ENCODE measurements around the gene CAPS.

The CAPS gene

GRCh38 chr19:5932146-5932545 lies 18.1 kb downstream of the CAPS start:
- no peak for DNase-seq (ENCODE audit: low read depth)
- Histone ChIP-seq H3K9ac (ENCODE audit: low read length) (no peak overlapping the region), H3K27me3 (replicated peaks; ENCODE audit: control insufficient read depth, insufficient read depth, low read length) (no peaks in the 10 kb centered on the region), H3K4me1 (ENCODE audit: control insufficient read depth, insufficient read depth, low read length) (peaks cover 26% of the 10 kb centered on the region), H3K4me3 (ENCODE audit: low read length) (no peak overlapping the region), H3K36me3 (ENCODE audit: control insufficient read depth, insufficient read depth, low read length, severe bottlenecking) (peaks cover 58% of the 10 kb centered on the region), H3K9me3 (ENCODE audit: control insufficient read depth, low read length) (no peaks in the 10 kb centered on the region)

- Histone ChIP-seq H3K4me3 (ENCODE audit: low read length) (no peak overlapping the region), H3K36me3 (ENCODE audit: control insufficient read depth, insufficient read depth, low read length, severe bottlenecking) (peaks cover 57% of the 10 kb centered on the region), H3K4me1 (ENCODE audit: control insufficient read depth, insufficient read depth, low read length) (peaks cover 21% of the 10 kb centered on the region), H3K9ac (ENCODE audit: low read length) (no peak overlapping the region), H3K9me3 (ENCODE audit: control insufficient read depth, low read length) (no peaks in the 10 kb centered on the region), H3K27me3 (replicated peaks; ENCODE audit: control insufficient read depth, insufficient read depth, low read length) (no peaks in the 10 kb centered on the region)
- no peak for DNase-seq (ENCODE audit: low read depth)
Measured at GRCh38 chr19:5932609-5933262, 18.7 kb downstream of the CAPS start.

- Histone ChIP-seq H3K27me3 (replicated peaks; ENCODE audit: control insufficient read depth, insufficient read depth, low read length) (no peaks in the 10 kb centered on the region), H3K9me3 (ENCODE audit: control insufficient read depth, low read length) (no peaks in the 10 kb centered on the region), H3K9ac (ENCODE audit: low read length) (no peak overlapping the region), H3K36me3 (ENCODE audit: control insufficient read depth, insufficient read depth, low read length, severe bottlenecking) (peaks cover 53% of the 10 kb centered on the region), H3K4me1 (ENCODE audit: control insufficient read depth, insufficient read depth, low read length) (peaks cover 21% of the 10 kb centered on the region), H3K4me3 (ENCODE audit: low read length) (no peak overlapping the region)
- no peak for DNase-seq (ENCODE audit: low read depth)
Measured at GRCh38 chr19:5933391-5934068, 19.5 kb downstream of the CAPS start.

- H3K4me3 ChIP-seq (ENCODE audit: low read length) = no peak overlapping the region
- DNase-seq (ENCODE audit: low read depth) = no peak
- H3K27me3 ChIP-seq (replicated peaks; ENCODE audit: control insufficient read depth, insufficient read depth, low read length) = no peaks in the 10 kb centered on the region
- H3K9ac ChIP-seq (ENCODE audit: low read length) = no peak overlapping the region
- H3K4me1 ChIP-seq (ENCODE audit: control insufficient read depth, insufficient read depth, low read length) = peaks cover 21% of the 10 kb centered on the region
- no peaks in the 10 kb centered on the region for H3K9me3 ChIP-seq (ENCODE audit: control insufficient read depth, low read length)
- H3K36me3 ChIP-seq (ENCODE audit: control insufficient read depth, insufficient read depth, low read length, severe bottlenecking) = peaks cover 49% of the 10 kb centered on the region
Measured at GRCh38 chr19:5934069-5934401, 20.0 kb downstream of the CAPS start.

DNA sequence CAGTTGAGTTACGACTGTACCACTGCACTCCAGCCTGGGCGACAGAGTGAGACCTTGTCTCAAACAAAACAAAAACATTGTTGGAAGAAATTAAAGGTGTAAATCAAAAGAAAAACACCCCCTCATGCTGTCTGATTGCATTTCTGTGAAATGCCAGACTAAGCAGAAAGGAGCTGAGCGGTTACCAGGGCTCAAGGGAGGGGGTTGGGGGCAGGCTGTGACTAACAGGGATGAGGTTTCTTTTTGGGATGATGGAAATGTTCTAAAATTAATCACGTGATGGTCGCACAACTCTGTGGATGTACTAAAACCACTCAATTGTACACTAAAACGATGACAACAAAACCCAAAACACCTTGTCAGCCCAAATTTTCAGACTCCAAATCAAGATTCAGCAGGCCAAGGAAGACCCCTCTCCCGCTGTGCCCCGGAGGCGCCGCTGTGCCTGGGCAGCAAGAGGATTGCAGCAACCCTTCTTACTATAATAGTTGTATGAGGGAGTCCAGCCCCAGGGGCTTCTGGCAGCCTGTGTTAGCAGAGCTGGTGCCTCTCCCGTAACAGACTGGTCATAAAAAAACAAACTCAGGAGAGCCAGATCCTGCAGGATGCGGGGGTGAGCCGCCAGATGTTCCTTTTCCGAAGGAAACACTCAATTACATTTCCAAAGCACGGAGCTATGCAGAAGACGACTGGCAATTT lies 20.9 kb downstream of the CAPS start:
- H3K4me1 ChIP-seq (ENCODE audit: control insufficient read depth, insufficient read depth, low read length) = peaks cover 21% of the 10 kb centered on the region
- H3K27me3 ChIP-seq (replicated peaks; ENCODE audit: control insufficient read depth, insufficient read depth, low read length) = no peaks in the 10 kb centered on the region
- peak overlapping the region; percentile 58 for H3K4me3 ChIP-seq (ENCODE audit: low read length)
- H3K36me3 ChIP-seq (ENCODE audit: control insufficient read depth, insufficient read depth, low read length, severe bottlenecking) = peaks cover 49% of the 10 kb centered on the region
- H3K9me3 ChIP-seq (ENCODE audit: control insufficient read depth, low read length) = no peaks in the 10 kb centered on the region
- H3K9ac ChIP-seq (ENCODE audit: low read length) = peak overlapping the region; percentile 58
- peak; percentile 88 for DNase-seq (ENCODE audit: low read depth)

DNA sequence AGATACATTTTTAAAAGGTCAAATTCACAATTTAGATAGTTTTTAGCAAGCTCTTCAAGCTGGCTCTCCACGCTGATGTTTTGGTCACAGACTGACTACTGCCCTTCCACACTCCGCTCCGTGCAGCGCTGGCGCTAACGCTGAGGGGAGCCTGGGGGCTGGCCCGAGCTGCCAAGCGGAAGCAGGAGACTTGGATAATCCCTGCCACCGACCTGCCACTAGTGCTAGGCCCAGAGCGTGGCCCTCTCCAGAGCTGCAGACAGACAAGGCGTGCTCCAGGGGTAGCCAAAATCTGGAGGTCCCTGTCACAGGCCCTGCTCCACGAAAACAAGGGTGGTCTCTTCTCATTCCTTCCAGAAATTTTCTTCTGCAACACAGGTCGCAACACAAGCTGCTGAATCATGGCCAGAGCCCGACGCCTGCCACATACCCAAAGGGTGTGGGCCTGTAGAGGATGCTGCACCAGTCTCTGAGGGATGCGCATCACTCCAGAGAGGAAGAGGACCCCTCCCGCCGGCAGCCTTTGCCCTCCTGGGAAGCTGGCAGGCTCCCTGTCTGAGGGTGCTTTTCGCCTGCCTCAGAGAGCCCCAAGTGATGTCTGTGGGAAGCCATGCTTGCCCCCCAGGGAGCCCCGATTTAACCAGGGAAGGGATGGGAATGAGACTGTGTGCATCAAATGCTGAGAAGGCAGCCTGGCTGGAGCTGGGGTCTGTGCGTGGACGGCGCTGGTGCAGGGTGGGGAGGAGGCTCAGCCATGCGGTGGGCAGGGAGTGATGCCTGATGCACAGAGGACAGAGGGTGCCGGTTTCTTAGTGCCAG lies 21.6 kb downstream of the CAPS start:
- DNase-seq (ENCODE audit: low read depth) = peak; percentile 35

DNA sequence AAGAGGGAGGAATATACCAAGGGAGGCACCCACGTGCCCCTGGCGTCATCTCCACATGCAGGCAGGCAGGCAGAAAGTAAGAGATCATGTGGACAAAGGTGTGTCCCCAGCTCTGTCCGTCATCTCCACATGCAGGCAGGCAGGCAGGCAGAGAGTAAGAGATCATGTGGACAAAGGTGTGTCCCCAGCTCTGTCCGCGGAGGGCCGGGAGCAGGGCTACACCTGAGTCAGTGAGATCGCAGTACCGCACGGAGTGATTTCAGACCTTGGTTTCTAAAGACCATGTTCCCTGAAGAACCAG lies 22.2 kb downstream of the CAPS start:
- DNase-seq (ENCODE audit: low read depth) = no peak
- H3K4me1 ChIP-seq (ENCODE audit: control insufficient read depth, insufficient read depth, low read length) = peaks cover 21% of the 10 kb centered on the region
- no peaks in the 10 kb centered on the region for H3K9me3 ChIP-seq (ENCODE audit: control insufficient read depth, low read length)
- no peak overlapping the region for H3K9ac ChIP-seq (ENCODE audit: low read length)
- H3K4me3 ChIP-seq (ENCODE audit: low read length) = no peak overlapping the region
- no peaks in the 10 kb centered on the region for H3K27me3 ChIP-seq (replicated peaks; ENCODE audit: control insufficient read depth, insufficient read depth, low read length)
- peaks cover 48% of the 10 kb centered on the region for H3K36me3 ChIP-seq (ENCODE audit: control insufficient read depth, insufficient read depth, low read length, severe bottlenecking)

More for the DNA sequence above, 21.6 kb downstream of the CAPS start:
- H3K4me1 ChIP-seq (ENCODE audit: control insufficient read depth, insufficient read depth, low read length) = peaks cover 21% of the 10 kb centered on the region
- H3K36me3 ChIP-seq (ENCODE audit: control insufficient read depth, insufficient read depth, low read length, severe bottlenecking) = peaks cover 48% of the 10 kb centered on the region
- peak overlapping the region; percentile 58 for H3K4me3 ChIP-seq (ENCODE audit: low read length)
- H3K27me3 ChIP-seq (replicated peaks; ENCODE audit: control insufficient read depth, insufficient read depth, low read length) = no peaks in the 10 kb centered on the region
- H3K9me3 ChIP-seq (ENCODE audit: control insufficient read depth, low read length) = no peaks in the 10 kb centered on the region
- H3K9ac ChIP-seq (ENCODE audit: low read length) = peak overlapping the region; percentile 58

GRCh38 chr19:5937550-5937949 lies 23.5 kb downstream of the CAPS start:
- Histone ChIP-seq H3K9me3 (ENCODE audit: control insufficient read depth, low read length) (no peaks in the 10 kb centered on the region), H3K4me3 (ENCODE audit: low read length) (no peak overlapping the region), H3K36me3 (ENCODE audit: control insufficient read depth, insufficient read depth, low read length, severe bottlenecking) (peaks cover 46% of the 10 kb centered on the region), H3K27me3 (replicated peaks; ENCODE audit: control insufficient read depth, insufficient read depth, low read length) (no peaks in the 10 kb centered on the region), H3K4me1 (ENCODE audit: control insufficient read depth, insufficient read depth, low read length) (peaks cover 21% of the 10 kb centered on the region), H3K9ac (ENCODE audit: low read length) (no peak overlapping the region)
- no peak for DNase-seq (ENCODE audit: low read depth)

GRCh38 chr19:5940260-5941208 lies 26.5 kb downstream of the CAPS start:
- no peak overlapping the region for H3K9ac ChIP-seq (ENCODE audit: low read length)
- no peak overlapping the region for H3K4me3 ChIP-seq (ENCODE audit: low read length)
- peaks cover 39% of the 10 kb centered on the region for H3K36me3 ChIP-seq (ENCODE audit: control insufficient read depth, insufficient read depth, low read length, severe bottlenecking)
- no peak for DNase-seq (ENCODE audit: low read depth)
- H3K4me1 ChIP-seq (ENCODE audit: control insufficient read depth, insufficient read depth, low read length) = peaks cover 19% of the 10 kb centered on the region
- H3K9me3 ChIP-seq (ENCODE audit: control insufficient read depth, low read length) = no peaks in the 10 kb centered on the region
- no peaks in the 10 kb centered on the region for H3K27me3 ChIP-seq (replicated peaks; ENCODE audit: control insufficient read depth, insufficient read depth, low read length)

DNA sequence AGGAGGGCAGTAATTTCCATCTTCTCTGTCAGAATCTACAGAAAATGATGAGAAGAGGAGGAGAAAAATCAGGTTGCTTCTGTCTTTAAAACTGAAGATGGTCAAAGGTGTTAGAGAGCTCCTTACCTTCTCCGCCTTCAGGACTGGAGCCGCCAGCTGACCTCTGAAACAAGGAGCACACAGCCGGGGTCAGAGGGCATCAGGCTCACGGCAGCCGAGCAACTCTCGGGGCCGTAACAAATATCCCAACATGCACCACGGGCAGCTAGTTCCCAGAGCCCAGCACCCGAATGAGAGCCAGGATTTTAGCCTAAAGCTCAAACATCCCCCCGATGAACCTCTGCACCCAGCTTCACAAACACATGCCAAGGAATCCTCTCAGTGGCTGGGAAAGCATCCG lies 27.6 kb downstream of the CAPS start:
- peaks cover 16% of the 10 kb centered on the region for H3K4me1 ChIP-seq (ENCODE audit: control insufficient read depth, insufficient read depth, low read length)
- peaks cover 33% of the 10 kb centered on the region for H3K36me3 ChIP-seq (ENCODE audit: control insufficient read depth, insufficient read depth, low read length, severe bottlenecking)
- no peaks in the 10 kb centered on the region for H3K9me3 ChIP-seq (ENCODE audit: control insufficient read depth, low read length)
- H3K4me3 ChIP-seq (ENCODE audit: low read length) = no peak overlapping the region
- H3K9ac ChIP-seq (ENCODE audit: low read length) = no peak overlapping the region
- H3K27me3 ChIP-seq (replicated peaks; ENCODE audit: control insufficient read depth, insufficient read depth, low read length) = no peaks in the 10 kb centered on the region
- no peak for DNase-seq (ENCODE audit: low read depth)
